Measurements from ENCODE around the gene KRTAP4-11. TPM values are rescaled to one million over a fixed set of nuclear protein-coding genes. Genes with fewer than 3 reads are reported as not detected.

Gene KRTAP4-11
- total RNA-seq, 1 experiment from 2014 or later, result not detected

DNA sequence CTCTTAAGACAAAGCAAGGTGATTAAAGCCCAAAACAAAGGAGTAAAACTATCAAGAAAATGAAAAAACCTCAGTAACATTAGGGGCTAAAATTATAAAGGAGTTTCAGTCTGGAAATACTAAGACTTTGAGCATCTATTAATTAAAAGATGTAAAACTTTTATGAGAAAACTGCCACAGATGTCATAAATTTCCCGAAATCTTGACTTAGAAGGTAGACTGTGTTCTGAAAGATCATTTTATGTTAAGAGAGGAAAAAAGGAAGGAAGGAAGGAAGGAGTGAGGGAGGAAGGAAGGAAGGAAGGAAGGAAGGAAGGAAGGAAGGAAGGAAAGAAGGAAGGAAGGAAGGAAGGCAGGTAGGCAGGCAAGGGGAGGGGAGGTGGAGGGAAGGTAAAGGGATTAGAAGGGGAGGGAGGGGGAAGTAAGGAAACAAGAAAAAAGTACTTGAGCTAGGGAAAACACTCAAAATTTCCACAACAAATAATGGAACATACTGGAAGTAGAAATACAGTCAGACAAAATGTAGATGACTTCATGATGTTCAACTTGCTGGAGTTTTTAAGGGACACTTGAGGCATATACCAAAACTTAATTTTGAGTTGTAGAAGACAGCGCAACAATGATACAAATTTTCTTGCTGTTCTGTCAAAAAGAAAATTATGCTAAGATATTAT is 29.5 kb upstream of the KRTAP4-11 start:
- peak overlapping the region in 1 of 3 experiments; percentile 65; a peak in 1 of 7 replicates for H3K27ac Mint-ChIP-seq
- Histone ChIP-seq H2AFZ (ENCODE audit: low read length) (no peak overlapping the region), H2BK5ac (ENCODE audit: insufficient read length, low read length) (no peak overlapping the region), H3K23ac (ENCODE audit: insufficient read length, low read depth, low read length) (no peak overlapping the region), H4K8ac (replicated peaks; ENCODE audit: insufficient read length, low read depth, low read length) (no peak overlapping the region), H2BK20ac (ENCODE audit: low read depth, low read length, poor library complexity, severe bottlenecking) (no peak overlapping the region), H2AK5ac (ENCODE audit: insufficient read length, low read length) (no peak overlapping the region), H3K14ac (ENCODE audit: insufficient read depth, low read length) (no peak overlapping the region), H3K4me1 (ENCODE audit: insufficient read depth, low read length) (no peaks in the 10 kb centered on the region), H3K23me2 (ENCODE audit: insufficient read length, low read depth, low read length, poor library complexity, severe bottlenecking) (no peaks in the 10 kb centered on the region), H3K27ac (ENCODE audit: insufficient read length, low read depth, low read length) (no peak overlapping the region), H3K56ac (ENCODE audit: insufficient read length, low read depth, low read length) (no peak overlapping the region), H3K9me3 (ENCODE audit: control insufficient read depth, low read depth, low read length) (no peaks in the 10 kb centered on the region), H2BK15ac (ENCODE audit: low read depth, low read length) (no peak overlapping the region), H3K27me3 (ENCODE audit: insufficient read depth, low read length) (no peaks in the 10 kb centered on the region), H3T11ph (ENCODE audit: low read length) (no peak overlapping the region), H3K4me2 (ENCODE audit: insufficient read depth, insufficient read length, low read length) (no peak overlapping the region), H4K5ac (ENCODE audit: insufficient read length, low read depth, low read length) (no peak overlapping the region), H4K20me1 (ENCODE audit: control insufficient read depth, insufficient read depth, insufficient read length) (no peaks in the 10 kb centered on the region), H3K79me2 (ENCODE audit: insufficient read depth, low read length) (no peaks in the 10 kb centered on the region), H4K91ac (ENCODE audit: insufficient read length, low read depth, low read length) (no peak overlapping the region), H3K18ac (ENCODE audit: insufficient read length, low read depth, low read length) (no peak overlapping the region), H2BK120ac (ENCODE audit: low read depth, low read length, poor library complexity, severe bottlenecking) (no peak overlapping the region), H2BK12ac (ENCODE audit: insufficient read length, low read depth, low read length) (no peak overlapping the region), H3K9ac (ENCODE audit: extremely low read depth, insufficient read length, low read length) (no peak overlapping the region), H3K79me1 (ENCODE audit: insufficient read depth, low read depth, low read length, poor library complexity, severe bottlenecking) (no peaks in the 10 kb centered on the region), H3K4ac (ENCODE audit: low read depth, low read length) (no peak overlapping the region)
- TF ChIP-seq, protein P1, sequence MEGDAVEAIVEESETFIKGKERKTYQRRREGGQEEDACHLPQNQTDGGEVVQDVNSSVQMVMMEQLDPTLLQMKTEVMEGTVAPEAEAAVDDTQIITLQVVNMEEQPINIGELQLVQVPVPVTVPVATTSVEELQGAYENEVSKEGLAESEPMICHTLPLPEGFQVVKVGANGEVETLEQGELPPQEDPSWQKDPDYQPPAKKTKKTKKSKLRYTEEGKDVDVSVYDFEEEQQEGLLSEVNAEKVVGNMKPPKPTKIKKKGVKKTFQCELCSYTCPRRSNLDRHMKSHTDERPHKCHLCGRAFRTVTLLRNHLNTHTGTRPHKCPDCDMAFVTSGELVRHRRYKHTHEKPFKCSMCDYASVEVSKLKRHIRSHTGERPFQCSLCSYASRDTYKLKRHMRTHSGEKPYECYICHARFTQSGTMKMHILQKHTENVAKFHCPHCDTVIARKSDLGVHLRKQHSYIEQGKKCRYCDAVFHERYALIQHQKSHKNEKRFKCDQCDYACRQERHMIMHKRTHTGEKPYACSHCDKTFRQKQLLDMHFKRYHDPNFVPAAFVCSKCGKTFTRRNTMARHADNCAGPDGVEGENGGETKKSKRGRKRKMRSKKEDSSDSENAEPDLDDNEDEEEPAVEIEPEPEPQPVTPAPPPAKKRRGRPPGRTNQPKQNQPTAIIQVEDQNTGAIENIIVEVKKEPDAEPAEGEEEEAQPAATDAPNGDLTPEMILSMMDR (conservative IDR thresholded peaks at IDR 0.05), result no peak
- H3K36me3 Mint-ChIP-seq (ENCODE audit: insufficient read depth in 1 of 3, low read depth in 3 of 3), result peaks cover 10 to 19% (median 12%) of the 10 kb centered on the region in 3 experiments
- no peak overlapping the region for H3K4me3 Mint-ChIP-seq
- H3K9me3 Mint-ChIP-seq, result peaks cover 13 to 15% of the 10 kb centered on the region in 2 experiments
- H3K27me3 Mint-ChIP-seq (ENCODE audit: low read depth), result no peaks in the 10 kb centered on the region
- peaks cover 2 to 13% of the 10 kb centered on the region in 2 experiments for H3K4me1 Mint-ChIP-seq
- no CpG with 5 or more reads among the region's 2 CpGs for WGBS (ENCODE audit: extremely low coverage, insufficient read length, low lambda C conversion rate)
- DNase-seq, result no peak

Measured in H9 (cell line).